GM18907 (cell line): ENCODE results near the gene PSMC4.

Source experiments
- ATAC-seq: cut with Tn5 transposase; IDR thresholded peaks from one replicate; pipeline ENCODE4 v1.9.1; 2021; ENCODE audit warnings: mild to moderate bottlenecking, moderate library complexity; ENCODE audit not compliant: unreplicated experiment

Gene PSMC4

GRCh38 chr19:39987167-39987566, 16.2 kb downstream of the PSMC4 start:
- ATAC-seq = no peak

- ATAC-seq = no peak
These were observed 16.6 kb downstream of the PSMC4 start for GRCh38 chr19:39987596-39987995.

GRCh38 chr19:39993605-39994004, 22.6 kb downstream of the PSMC4 start:
- ATAC-seq = no peak

DNA sequence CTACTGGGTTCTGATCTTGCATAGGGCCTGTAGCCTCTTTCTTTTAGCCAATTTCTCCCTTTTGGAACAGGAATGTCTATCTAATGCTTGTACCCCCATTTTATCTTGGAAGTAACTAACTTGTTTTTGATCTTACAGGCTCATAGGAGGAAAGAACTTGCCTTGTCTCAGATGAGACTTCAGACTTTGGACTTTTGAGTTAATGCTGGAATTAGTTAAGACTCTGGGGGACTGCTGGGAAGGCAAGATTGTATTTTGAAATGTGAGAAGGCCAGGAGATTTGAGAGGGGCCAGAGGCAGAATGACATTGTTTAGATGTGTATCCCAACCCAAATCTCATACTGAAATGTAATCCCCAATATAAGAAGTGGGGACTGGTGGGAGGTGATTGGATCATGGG, 23.4 kb downstream of the PSMC4 start:
- no peak for ATAC-seq

DNA sequence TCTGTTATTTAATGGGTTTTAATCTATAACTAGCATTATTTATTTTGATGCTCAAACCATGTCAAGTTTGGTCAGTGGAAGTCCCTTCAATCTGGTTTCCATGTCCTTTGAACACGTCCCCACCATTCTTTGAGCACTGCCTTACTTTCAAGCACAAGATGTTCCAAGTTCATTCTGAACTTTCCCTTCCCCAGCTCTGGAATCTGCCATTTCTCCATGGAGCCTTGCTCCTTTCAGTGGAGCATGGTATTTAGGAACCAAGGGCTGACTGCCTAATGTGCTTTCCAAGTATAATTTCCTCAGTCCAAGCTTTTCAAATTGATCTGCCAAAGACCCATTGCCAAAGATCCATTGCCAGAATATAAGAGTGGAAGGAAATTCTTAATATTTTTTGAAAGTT, 24.8 kb downstream of the PSMC4 start:
- ATAC-seq = no peak

DNA sequence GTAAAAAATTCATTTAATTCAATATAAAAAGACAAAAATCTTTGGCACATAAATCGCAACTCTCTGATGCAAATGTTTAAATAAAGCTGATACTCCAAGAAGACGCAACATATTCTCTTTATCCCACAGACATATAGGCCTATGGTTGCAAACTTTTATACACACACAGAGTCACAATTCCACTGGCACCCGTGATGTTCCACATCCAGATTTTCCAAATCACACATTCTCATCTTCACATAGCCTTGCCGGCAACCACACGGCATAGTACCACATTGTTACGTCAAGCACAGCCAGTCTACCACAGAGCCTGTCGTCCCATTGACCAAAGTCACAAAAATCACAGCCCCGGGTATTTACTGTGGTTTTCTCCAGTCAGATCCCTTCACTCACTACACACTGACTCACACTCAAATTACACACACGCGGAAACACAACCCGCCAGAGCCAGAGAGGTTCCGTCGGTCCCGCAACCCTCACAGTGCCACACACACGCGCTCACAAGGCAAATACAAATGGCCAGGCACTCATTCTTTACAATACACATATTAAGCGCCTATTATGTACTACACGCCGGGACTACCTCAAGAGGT, 25.3 kb downstream of the PSMC4 start:
- ATAC-seq = peak; percentile 24

DNA sequence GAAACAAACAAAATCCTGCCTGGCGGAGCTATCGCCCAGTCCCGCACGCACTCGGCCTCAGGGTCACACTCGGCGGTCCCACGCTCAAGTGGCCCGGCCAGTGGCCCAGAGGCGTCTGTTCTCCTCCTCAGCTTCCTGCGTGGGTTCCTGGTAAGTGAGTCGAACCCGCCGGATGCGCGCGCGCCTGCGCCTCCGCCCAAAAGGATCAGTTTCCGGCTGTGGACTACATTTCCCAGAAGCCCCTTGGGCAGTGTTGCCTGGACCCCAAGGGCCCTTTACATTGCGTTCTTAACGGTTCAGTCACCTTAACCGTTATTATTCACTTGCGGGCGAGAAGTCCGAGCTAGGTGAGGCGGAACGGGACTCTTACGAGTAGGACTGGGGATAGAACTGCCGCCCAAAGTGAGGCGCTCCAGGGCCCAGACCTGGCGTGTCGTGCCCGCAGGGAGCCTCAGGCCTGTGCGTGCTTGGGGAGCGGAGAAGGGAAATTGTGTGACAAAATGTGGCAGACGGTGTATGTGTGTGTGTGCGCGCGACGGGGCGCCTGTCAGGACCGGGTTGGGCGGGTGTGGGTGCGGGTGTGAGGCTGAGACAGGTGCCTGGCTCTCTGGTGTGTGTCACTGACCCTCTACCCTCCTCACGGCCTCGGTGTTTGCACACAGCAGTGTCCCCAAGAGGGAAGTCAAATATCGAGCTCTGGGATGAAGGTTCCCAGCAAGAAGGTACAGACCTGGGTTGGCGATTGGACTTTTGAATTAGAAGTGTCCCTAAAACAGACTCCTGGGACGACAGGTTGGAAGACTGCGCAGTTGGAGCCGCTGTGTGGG, 26.1 kb downstream of the PSMC4 start, which contains the start of gene ZNF546:
Gene ZNF546, plus strand, starts transcription at position 250 of the 827 bp plus-strand sequence. CDS start 1,267 bp downstream, outside the sequence.
- peak; percentile 84 for ATAC-seq

DNA sequence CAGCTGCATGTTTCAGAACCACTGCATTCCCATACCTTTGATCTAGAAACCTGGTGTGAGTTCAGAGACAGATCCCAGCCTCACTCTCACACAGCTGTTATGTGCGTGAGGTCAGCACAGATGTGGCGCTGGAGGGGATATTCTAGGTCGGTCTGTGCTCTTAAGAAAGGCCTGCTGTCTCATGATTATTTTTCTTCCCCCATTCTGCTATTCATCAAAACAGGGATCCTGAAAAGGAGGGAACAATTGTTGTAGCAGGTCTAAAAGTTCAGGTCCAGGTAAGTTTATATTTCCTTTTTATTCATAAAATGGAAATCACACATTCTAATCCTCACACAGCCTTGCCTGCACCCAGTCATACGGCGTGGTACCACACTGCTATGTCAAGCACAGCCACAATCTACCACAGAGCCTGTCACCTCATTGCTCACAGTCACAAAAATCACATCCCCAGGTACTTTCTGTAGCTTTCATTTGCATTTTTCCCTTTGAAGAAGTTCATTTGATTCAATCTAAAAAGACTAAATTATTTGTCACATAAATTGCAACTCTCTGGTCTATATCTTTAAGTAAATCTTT, 26.8 kb downstream of the PSMC4 start:
- ATAC-seq = no peak

GRCh38 chr19:39998501-39998900, 27.5 kb downstream of the PSMC4 start:
- no peak for ATAC-seq

DNA sequence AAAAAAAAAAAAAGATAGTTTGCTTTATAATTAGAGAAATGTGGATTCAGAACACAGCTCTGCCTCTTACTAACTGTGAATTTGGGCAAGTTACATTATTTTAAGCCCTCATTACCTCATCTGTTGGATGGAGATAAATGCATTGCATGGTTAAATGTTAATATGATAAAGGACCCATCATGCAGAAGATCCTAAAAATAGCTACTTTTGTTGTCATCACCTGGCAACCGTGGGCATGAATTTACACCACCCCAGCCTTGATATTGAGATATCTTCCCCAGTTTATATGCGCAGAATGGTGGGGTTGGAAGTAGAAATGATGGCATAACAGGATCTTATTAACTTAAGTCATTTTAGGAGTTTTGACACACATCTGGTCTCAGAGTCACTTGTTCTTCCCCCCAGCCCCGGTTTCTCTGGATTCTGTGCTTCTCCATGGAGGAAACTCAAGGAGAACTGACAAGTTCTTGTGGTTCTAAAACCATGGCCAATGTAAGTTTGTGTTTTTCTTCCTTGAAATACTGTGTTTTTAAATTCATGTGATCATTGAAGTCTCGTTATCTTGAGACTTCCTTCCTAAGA, 34.8 kb downstream of the PSMC4 start:
- ATAC-seq = no peak

GRCh38 chr19:40006273-40006691, 35.3 kb downstream of the PSMC4 start:
- no peak for ATAC-seq

DNA sequence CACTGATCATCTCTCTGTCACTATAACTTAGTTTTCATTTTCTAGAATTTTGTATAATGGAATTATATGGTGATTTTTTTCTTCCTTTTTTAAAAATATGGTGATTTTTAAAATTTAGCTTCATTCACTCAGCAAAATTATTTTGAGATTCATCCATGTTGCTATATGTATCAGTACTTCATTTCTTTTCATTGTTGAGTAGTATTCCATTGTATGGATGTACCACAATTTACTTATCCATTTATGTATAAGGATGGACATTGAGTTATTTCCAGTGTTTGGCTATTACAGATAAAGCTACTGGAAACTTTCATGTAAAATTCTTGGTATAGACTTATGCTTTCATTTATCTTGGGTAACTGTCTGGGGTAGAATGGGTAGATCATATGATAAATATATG, 38.7 kb downstream of the PSMC4 start:
- no peak for ATAC-seq

DNA sequence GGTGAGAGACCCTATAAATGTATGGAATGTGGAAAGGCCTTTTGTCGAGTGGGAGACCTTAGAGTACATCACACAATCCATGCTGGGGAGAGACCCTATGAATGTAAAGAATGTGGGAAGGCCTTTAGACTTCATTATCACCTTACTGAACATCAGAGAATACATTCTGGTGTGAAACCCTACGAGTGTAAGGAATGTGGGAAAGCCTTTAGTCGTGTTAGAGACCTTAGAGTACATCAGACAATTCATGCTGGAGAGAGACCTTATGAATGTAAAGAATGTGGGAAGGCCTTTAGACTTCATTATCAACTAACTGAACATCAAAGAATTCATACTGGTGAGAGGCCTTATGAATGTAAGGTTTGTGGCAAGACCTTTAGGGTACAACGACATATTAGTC, 43.0 kb downstream of the PSMC4 start:
- ATAC-seq = no peak

GRCh38 chr19:40023969-40024368, 53.0 kb downstream of the PSMC4 start:
- no peak for ATAC-seq

DNA sequence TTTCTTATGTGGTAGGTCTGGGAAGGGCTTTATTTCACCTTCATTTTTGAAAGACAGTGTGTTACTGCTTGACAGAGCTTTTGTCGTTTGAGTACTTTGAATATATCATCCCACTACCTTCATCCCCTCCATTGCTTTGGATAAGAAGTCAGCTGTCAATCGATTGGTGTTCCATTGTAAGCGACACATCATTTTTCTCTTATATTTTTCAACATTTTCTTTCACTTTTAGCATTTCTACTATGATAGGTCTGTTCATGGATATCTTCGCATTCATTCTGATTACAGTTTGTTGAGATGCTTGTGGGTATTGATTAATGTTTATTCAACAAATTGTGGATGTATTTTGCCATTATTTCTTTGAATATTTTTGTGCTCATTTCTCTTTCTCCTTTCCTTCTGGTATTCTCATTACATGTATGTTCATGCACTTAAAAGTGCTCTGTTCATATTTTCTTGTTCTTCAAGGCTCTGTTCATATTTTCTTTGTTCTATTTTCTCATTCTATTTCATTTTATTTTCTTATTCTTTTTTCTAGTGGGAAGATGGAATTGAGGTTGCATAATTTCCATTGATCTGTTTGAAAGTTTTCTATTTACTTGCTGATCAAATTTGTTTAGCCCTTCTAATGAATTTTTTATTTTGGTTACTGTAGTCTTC, 55.1 kb downstream of the PSMC4 start:
- ATAC-seq = no peak

DNA sequence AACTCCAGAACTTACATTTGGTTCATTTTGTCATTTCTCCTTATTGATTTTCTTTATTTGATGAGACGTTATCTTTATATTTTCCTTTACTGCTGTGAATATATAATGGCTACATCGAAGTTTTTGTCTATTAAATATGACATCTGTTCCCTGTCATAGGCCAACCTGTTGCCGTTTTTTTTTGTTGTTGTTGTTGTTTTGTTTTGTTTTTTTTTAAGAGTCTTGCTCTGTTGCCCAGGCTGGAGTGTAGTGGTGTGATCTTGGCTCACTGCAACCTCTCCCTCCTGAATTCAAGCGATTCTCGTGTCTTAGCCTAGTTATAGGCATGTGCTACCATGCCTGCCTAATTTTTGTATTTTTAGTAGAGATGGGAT, 55.6 kb downstream of the PSMC4 start:
- no peak for ATAC-seq
